ENCODE data around the gene SLC9C1. TPM values are rescaled to one million over a fixed set of nuclear protein-coding genes. Genes with fewer than 3 reads are reported as not detected.
A peak's percentile ranks its signal among the peaks of the same experiment; 100 is the strongest.

Gene SLC9C1
- total and polyA plus RNA-seq, 2 of the 4 experiments (the other 2 are of a cell fraction), result not detected

DNA sequence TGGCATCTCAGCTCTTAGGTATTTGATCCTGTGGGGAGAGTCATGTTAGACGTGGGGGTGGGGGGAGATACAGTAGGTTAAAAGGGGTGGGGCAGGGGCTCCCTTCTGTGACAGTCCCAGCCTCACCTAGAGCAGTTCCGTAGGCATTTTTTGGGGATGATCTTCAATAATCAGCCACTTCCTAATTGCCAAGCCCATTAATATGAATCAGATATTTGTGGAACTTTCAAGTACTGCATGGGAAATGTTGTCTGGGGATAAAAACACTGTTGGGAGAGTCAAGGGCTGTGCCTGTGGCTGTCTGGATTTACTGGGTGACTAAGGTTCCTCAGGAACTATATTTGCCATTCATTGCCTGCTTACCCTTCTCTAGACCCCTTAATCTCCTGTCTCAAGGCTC lies 198.3 kb downstream of the SLC9C1 start:
- H3K14ac ChIP-seq (replicated peaks; ENCODE audit: low read depth, low read length), result no peak overlapping the region
- no peak overlapping the region for H3K56ac ChIP-seq (ENCODE audit: extremely low read depth, insufficient read depth, low read length)
- peak overlapping the region; percentile 90 for H2BK5ac ChIP-seq (ENCODE audit: low read depth, low read length, poor library complexity, severe bottlenecking)
- H4K8ac ChIP-seq (ENCODE audit: low read depth in 2 of 2, low read length in 2 of 2), result 0 out of 4 replicates have a peak overlapping the region, but pooled peaks of 1 of the 2 experiments have one; percentile 18
- H3K79me1 ChIP-seq (ENCODE audit: low read depth in 1 of 2, low read length in 2 of 2), result peaks cover 10 to 57% of the 10 kb centered on the region in 2 experiments
- peaks cover 11% of the 10 kb centered on the region for H3K4me1 ChIP-seq (ENCODE audit: control insufficient read depth, insufficient read depth, low read length)
- peak overlapping the region; percentile 81; the same call in 1 of the 2 replicates for H3K18ac ChIP-seq (ENCODE audit: low read depth, low read length)
- peak overlapping the region; percentile 25 for H3K27ac ChIP-seq (ENCODE audit: insufficient read depth, low read length)
- no peak overlapping the region for H3K9ac ChIP-seq (ENCODE audit: low read depth, low read length)
- no CpG with 5 or more reads among the region's 2 CpGs for WGBS, 2 experiments (ENCODE audit: extremely low coverage in 2 of 2, insufficient read length in 1 of 2)
- no peaks in the 10 kb centered on the region for H3K27me3 ChIP-seq (ENCODE audit: control insufficient read depth, insufficient read depth, low read length)
- no peak overlapping the region; the same call in 1 of the 2 replicates for H4K91ac ChIP-seq (ENCODE audit: insufficient read depth, low read depth, low read length)
- no peak for DNase-seq
- no peaks in the 10 kb centered on the region for H4K20me1 ChIP-seq (ENCODE audit: insufficient read depth, low read length)
- H2BK120ac ChIP-seq (ENCODE audit: low read depth, low read length), result peak overlapping the region; percentile 7; the same call in 1 of the 2 replicates
- no peak overlapping the region; the same call in 1 of the 2 replicates for H2AK5ac ChIP-seq (ENCODE audit: low read depth, low read length)
- dilution Hi-C loops (cut with HindIII; ENCODE audit: low sequenced_read_pairs, unreplicated experiment), result no loop called here
- no peak overlapping the region for H2BK20ac ChIP-seq (ENCODE audit: low read depth, low read length)
- ChIA-PET CTCF (no interaction called here), POLR2A (ENCODE audit: unreplicated experiment) (no interaction called here)
- peak overlapping the region; percentile 37; the same call in 1 of the 2 replicates for H4K5ac ChIP-seq (ENCODE audit: low read depth, low read length)
- peaks cover 8% of the 10 kb centered on the region; the same call in 1 of the 2 replicates for H3K9me1 ChIP-seq (ENCODE audit: insufficient read depth, low read length)
- intact Hi-C loops (cut with micrococcal nuclease), result no loop called here
- H3K4me3 ChIP-seq (ENCODE audit: insufficient read depth, low read depth, low read length), result no peak overlapping the region
- H3K9me3 ChIP-seq (ENCODE audit: control insufficient read depth, insufficient read depth, low read length), result peaks cover 3% of the 10 kb centered on the region; the same call in 1 of the 2 replicates
- in situ Hi-C loops (cut with MboI; ENCODE audit: low sequenced_read_pairs), result no loop called here
- no peak overlapping the region for H3K4me2 ChIP-seq (ENCODE audit: low read depth, low read length)
- H2AFZ ChIP-seq (replicated peaks; ENCODE audit: low read length, poor library complexity), result no peak overlapping the region
- H3K4ac ChIP-seq (ENCODE audit: low read depth, low read length), result no peak overlapping the region
- no TSS peak for BruUV-seq (replicated peaks)
- H2AK9ac ChIP-seq (replicated peaks; ENCODE audit: low read depth, low read length, poor library complexity), result no peak overlapping the region
- TF ChIP-seq, protein P1, sequence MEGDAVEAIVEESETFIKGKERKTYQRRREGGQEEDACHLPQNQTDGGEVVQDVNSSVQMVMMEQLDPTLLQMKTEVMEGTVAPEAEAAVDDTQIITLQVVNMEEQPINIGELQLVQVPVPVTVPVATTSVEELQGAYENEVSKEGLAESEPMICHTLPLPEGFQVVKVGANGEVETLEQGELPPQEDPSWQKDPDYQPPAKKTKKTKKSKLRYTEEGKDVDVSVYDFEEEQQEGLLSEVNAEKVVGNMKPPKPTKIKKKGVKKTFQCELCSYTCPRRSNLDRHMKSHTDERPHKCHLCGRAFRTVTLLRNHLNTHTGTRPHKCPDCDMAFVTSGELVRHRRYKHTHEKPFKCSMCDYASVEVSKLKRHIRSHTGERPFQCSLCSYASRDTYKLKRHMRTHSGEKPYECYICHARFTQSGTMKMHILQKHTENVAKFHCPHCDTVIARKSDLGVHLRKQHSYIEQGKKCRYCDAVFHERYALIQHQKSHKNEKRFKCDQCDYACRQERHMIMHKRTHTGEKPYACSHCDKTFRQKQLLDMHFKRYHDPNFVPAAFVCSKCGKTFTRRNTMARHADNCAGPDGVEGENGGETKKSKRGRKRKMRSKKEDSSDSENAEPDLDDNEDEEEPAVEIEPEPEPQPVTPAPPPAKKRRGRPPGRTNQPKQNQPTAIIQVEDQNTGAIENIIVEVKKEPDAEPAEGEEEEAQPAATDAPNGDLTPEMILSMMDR (conservative IDR thresholded peaks at IDR 0.05; ENCODE audit: low read depth, low read length), result no peak
- TF ChIP-seq RCOR1 (IDR thresholded peaks at IDR 0.05; ENCODE audit: insufficient replicate concordance, low read length), result no peak
- TF ChIP-seq SMC3 (IDR thresholded peaks at IDR 0.05; ENCODE audit: low read depth, low read length), result no peak
- TF ChIP-seq MXI1 (IDR thresholded peaks at IDR 0.05; ENCODE audit: borderline replicate concordance, low read depth, low read length), result no peak
- TF ChIP-seq BHLHE40 (IDR thresholded peaks at IDR 0.05; ENCODE audit: low read depth, low read length), result no peak
- TF ChIP-seq, protein P2, sequence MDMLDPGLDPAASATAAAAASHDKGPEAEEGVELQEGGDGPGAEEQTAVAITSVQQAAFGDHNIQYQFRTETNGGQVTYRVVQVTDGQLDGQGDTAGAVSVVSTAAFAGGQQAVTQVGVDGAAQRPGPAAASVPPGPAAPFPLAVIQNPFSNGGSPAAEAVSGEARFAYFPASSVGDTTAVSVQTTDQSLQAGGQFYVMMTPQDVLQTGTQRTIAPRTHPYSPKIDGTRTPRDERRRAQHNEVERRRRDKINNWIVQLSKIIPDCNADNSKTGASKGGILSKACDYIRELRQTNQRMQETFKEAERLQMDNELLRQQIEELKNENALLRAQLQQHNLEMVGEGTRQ (IDR thresholded peaks at IDR 0.05; ENCODE audit: low read depth, low read length), result no peak
- TF ChIP-seq POLR2A (IDR thresholded peaks at IDR 0.05; ENCODE audit: low read depth, low read length), result no peak
- TF ChIP-seq FOS (IDR thresholded peaks at IDR 0.05; ENCODE audit: low read depth, low read length), result no peak
- no peak for TF ChIP-seq MAFK (IDR thresholded peaks at IDR 0.05; ENCODE audit: low read depth, low read length)
- no peak for TF ChIP-seq CHD1 (IDR thresholded peaks at IDR 0.05; ENCODE audit: low read depth, low read length)
- TF ChIP-seq, protein P3, sequence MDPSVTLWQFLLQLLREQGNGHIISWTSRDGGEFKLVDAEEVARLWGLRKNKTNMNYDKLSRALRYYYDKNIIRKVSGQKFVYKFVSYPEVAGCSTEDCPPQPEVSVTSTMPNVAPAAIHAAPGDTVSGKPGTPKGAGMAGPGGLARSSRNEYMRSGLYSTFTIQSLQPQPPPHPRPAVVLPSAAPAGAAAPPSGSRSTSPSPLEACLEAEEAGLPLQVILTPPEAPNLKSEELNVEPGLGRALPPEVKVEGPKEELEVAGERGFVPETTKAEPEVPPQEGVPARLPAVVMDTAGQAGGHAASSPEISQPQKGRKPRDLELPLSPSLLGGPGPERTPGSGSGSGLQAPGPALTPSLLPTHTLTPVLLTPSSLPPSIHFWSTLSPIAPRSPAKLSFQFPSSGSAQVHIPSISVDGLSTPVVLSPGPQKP (IDR thresholded peaks at IDR 0.05; ENCODE audit: borderline replicate concordance, low read depth, low read length), result no peak
- no peak for TF ChIP-seq MAZ (IDR thresholded peaks at IDR 0.05; ENCODE audit: borderline replicate concordance, low read depth, low read length)
- no peak for TF ChIP-seq NFE2L2 (IDR thresholded peaks at IDR 0.05; ENCODE audit: low read depth, low read length)
- no peak for TF ChIP-seq RFX5 (IDR thresholded peaks at IDR 0.05; ENCODE audit: low read depth, low read length)
- TF ChIP-seq CEBPB (IDR thresholded peaks at IDR 0.05; ENCODE audit: low read depth, low read length), result no peak
- no peak for TF ChIP-seq RAD21 (IDR thresholded peaks at IDR 0.05; ENCODE audit: low read length)
- no peak for ATAC-seq (ENCODE audit: low read depth)
- no peak overlapping the region for H2BK15ac ChIP-seq (ENCODE audit: low read depth, low read length)
- no peaks in the 10 kb centered on the region for H3K36me3 ChIP-seq (ENCODE audit: control insufficient read depth, insufficient read depth, low read length)
- H3K23ac ChIP-seq (ENCODE audit: low read depth, low read length), result no peak overlapping the region

All from IMR-90 (cell line).